Fibroblast of upper back skin (primary cell): ENCODE results near the gene KDM1A.

Source experiments
- DNase-seq: peaks from one replicate; pipeline ENCODE4 v3.0.0-alpha.2; 2013

The KDM1A gene

GRCh38 chr1:23018661-23019093 is 591 bp upstream of the KDM1A start:
- peak; percentile 28 for DNase-seq

- DNase-seq = no peak
Measured at GRCh38 chr1:23019863-23020625, 776 bp downstream of the KDM1A start.

GRCh38 chr1:23020706-23021405 is 1.6 kb downstream of the KDM1A start:
- no peak for DNase-seq

GRCh38 chr1:23021834-23022233 is 2.6 kb downstream of the KDM1A start:
- no peak for DNase-seq

GRCh38 chr1:23023174-23023845 is 4.0 kb downstream of the KDM1A start:
- no peak for DNase-seq

- DNase-seq = no peak
Measured at GRCh38 chr1:23026568-23026967, 7.3 kb downstream of the KDM1A start.

GRCh38 chr1:23027352-23027907 is 8.2 kb downstream of the KDM1A start:
- DNase-seq = no peak

GRCh38 chr1:23029337-23029736 is 10.1 kb downstream of the KDM1A start:
- no peak for DNase-seq

- no peak for DNase-seq
Measured at GRCh38 chr1:23035823-23036452, 16.7 kb downstream of the KDM1A start.

- DNase-seq = no peak
Measured at GRCh38 chr1:23037081-23037740, 17.9 kb downstream of the KDM1A start.

- no peak for DNase-seq
Measured at GRCh38 chr1:23039308-23039826, 20.1 kb downstream of the KDM1A start.

- no peak for DNase-seq
Measured at GRCh38 chr1:23040509-23040908, 21.2 kb downstream of the KDM1A start.

GRCh38 chr1:23044035-23044434 is 24.8 kb downstream of the KDM1A start:
- DNase-seq = no peak

- no peak for DNase-seq
Measured at GRCh38 chr1:23050201-23050600, 30.9 kb downstream of the KDM1A start.

GRCh38 chr1:23051290-23051909 is 32.1 kb downstream of the KDM1A start:
- no peak for DNase-seq

- no peak for DNase-seq
Measured at GRCh38 chr1:23057301-23057700, 38.0 kb downstream of the KDM1A start.

- DNase-seq = no peak
Measured at GRCh38 chr1:23062271-23062670, 43.0 kb downstream of the KDM1A start.

GRCh38 chr1:23065385-23065784 is 46.1 kb downstream of the KDM1A start:
- DNase-seq = no peak

GRCh38 chr1:23066075-23066474 is 46.8 kb downstream of the KDM1A start:
- no peak for DNase-seq

GRCh38 chr1:23069149-23069548 is 49.9 kb downstream of the KDM1A start:
- DNase-seq = no peak

GRCh38 chr1:23069675-23070074 is 50.4 kb downstream of the KDM1A start:
- DNase-seq = no peak

GRCh38 chr1:23074012-23074411 is 54.7 kb downstream of the KDM1A start:
- no peak for DNase-seq
